Small intestine (tissue), 7 donors: ENCODE results near the gene CCDC150. TPM values are rescaled to one million over a fixed set of nuclear protein-coding genes. Genes with fewer than 3 reads are reported as not detected.
A peak's percentile ranks its signal among the peaks of the same experiment; 100 is the strongest.
"Not testable (repeated sequence)": the region's sequence is repeated elsewhere in the genome, so short reads cannot be mapped to it uniquely, and the experiment has no call there.

Source experiments
- DNase-seq, 2 donors: peaks; one replicate each; pipeline versions ENCODE4 v3.0.0 to v3.0.0-alpha.2; 2013
- FAIRE-seq: peaks from 2 replicates; lab custom pipeline; 2012; peaks lifted over from hg19 to GRCh38; lab: Jason Lieb, UNC
- H3K27ac ChIP-seq, 3 donors: one replicate each; pipeline ENCODE4 v1.5.1; 2013; ENCODE audit warnings: low read length in 2 of 3, mild to moderate bottlenecking in 2 of 3, control low read depth in 1 of 3, inconsistent platforms in 1 of 3, low read depth in 1 of 3, moderate library complexity in 1 of 3
- H3K27me3 ChIP-seq, 3 donors: one replicate each; pipeline ENCODE4 v1.6.1; 2013; ENCODE audit warnings: low read length in 3 of 3, inconsistent platforms in 1 of 3; ENCODE audit not compliant: control insufficient read depth in 3 of 3, insufficient read depth in 3 of 3
- H3K36me3 ChIP-seq, 3 donors: one replicate each; pipeline ENCODE4 v1.6.1; 2013; ENCODE audit warnings: low read length in 3 of 3, inconsistent platforms in 1 of 3, low read depth in 1 of 3, mild to moderate bottlenecking in 1 of 3, moderate library complexity in 1 of 3; ENCODE audit not compliant: control insufficient read depth in 3 of 3, insufficient read depth in 2 of 3
- H3K4me1 ChIP-seq, 3 donors: one replicate each; pipeline ENCODE4 v1.6.1; 2013; ENCODE audit warnings: low read length in 2 of 3, inconsistent platforms in 1 of 3, low read depth in 1 of 3, mild to moderate bottlenecking in 1 of 3, moderate library complexity in 1 of 3; ENCODE audit not compliant: control insufficient read depth in 3 of 3, insufficient read depth in 2 of 3
- H3K4me3 ChIP-seq, 3 donors: one replicate each; pipeline ENCODE4 v1.5.1; 2013; ENCODE audit warnings: low read length in 3 of 3, control low read depth in 1 of 3, inconsistent platforms in 1 of 3, low read depth in 1 of 3, mild to moderate bottlenecking in 1 of 3, moderate library complexity in 1 of 3
- H3K9me3 ChIP-seq, 2 donors: one replicate each; pipeline ENCODE4 v1.6.1; 2013; ENCODE audit warnings: low read depth in 1 of 2, low read length in 1 of 2; ENCODE audit not compliant: control insufficient read depth in 2 of 2, insufficient read depth in 1 of 2
- WGBS, 3 donors: extraction: QIAGEN DNeasy Blood & Tissue Kit; methylation state at CpG; one replicate each; pipeline ENCODE4 v1.1.7; 2013; 5-methylcytosine and 5-hydroxymethylcytosine counted together
- polyA plus RNA-seq, 4 donors: library from polyadenylated mRNA; stranded (reverse) in 3 of 4; unstranded in 1 of 4; fragments of 200-250 nt in 3 of 4; fragments of 120-200 nt in 1 of 4; gene quantifications; one replicate each; pipeline versions ENCODE4 v1.2.1 to v1.2.3, GENCODE V29; 2013
- donor health status: healthy with polysubstance abuse.
- donor health status: control.
- donor health status: control.
- donor health status: Bipolar disorder and iron deficiency.
- donor health status: healthy.

The CCDC150 gene
- polyA plus RNA-seq, 4 donors = 1.9 to 14.5 TPM; not detected in 2

GRCh38 chr2:196725882-196726281 is 86.4 kb downstream of the CCDC150 start:
- Histone ChIP-seq H3K27me3 (no peaks in the 10 kb centered on the region), H3K4me3 (no peak overlapping the region), H3K9me3 (no peaks in the 10 kb centered on the region), H3K27ac (no peak overlapping the region), H3K4me1 (peaks cover 0 to 3% (median 0%) of the 10 kb centered on the region in 3 donors), H3K36me3 (peaks cover 0 to 2% (median 0%) of the 10 kb centered on the region in 3 donors)
- DNase-seq = no peak
- FAIRE-seq = no peak
- WGBS, 3 donors = 79 to 92% (median 86%) methylated on average over 4 of the region's 4 CpGs

GRCh38 chr2:196729418-196729817 is 89.9 kb downstream of the CCDC150 start:
- DNase-seq = peak; percentile 47 to 64
- 8 to 76% (median 50%) methylated on average over 2 of the region's 2 CpGs for WGBS, 3 donors

GRCh38 chr2:196736646-196737045 is 97.1 kb downstream of the CCDC150 start:
- not testable (repeated sequence) for DNase-seq, H3K4me1 ChIP-seq, H3K4me3 ChIP-seq, H3K9me3 ChIP-seq, H3K27ac ChIP-seq, H3K27me3 ChIP-seq, H3K36me3 ChIP-seq, FAIRE-seq

More at GRCh38 chr2:196729418-196729817, 89.9 kb downstream of the CCDC150 start:
- H3K4me3 ChIP-seq = no peak overlapping the region
- peaks cover 0 to 3% (median 0%) of the 10 kb centered on the region in 3 donors for H3K36me3 ChIP-seq
- no peak overlapping the region for H3K27ac ChIP-seq
- no peak for FAIRE-seq
- H3K4me1 ChIP-seq = peaks cover 0 to 3% (median 0%) of the 10 kb centered on the region in 3 donors
- H3K9me3 ChIP-seq = no peaks in the 10 kb centered on the region
- no peaks in the 10 kb centered on the region for H3K27me3 ChIP-seq

GRCh38 chr2:196737046-196737445 is 97.5 kb downstream of the CCDC150 start:
- Histone ChIP-seq H3K27me3 (no peaks in the 10 kb centered on the region), H3K36me3 (no peaks in the 10 kb centered on the region), H3K4me1 (no peaks in the 10 kb centered on the region), H3K9me3 (peaks cover 3 to 7% of the 10 kb centered on the region in 2 donors), H3K27ac (no peak overlapping the region), H3K4me3 (no peak overlapping the region)
- no peak for DNase-seq
- WGBS, 3 donors = 75 to 89% (median 89%) methylated on average over 2 of the region's 2 CpGs
- no peak for FAIRE-seq

GRCh38 chr2:196739031-196739430 is 99.5 kb downstream of the CCDC150 start:
- no peaks in the 10 kb centered on the region for H3K4me1 ChIP-seq
- peaks cover 0 to 9% (median 0%) of the 10 kb centered on the region in 3 donors for H3K36me3 ChIP-seq
- no peak overlapping the region for H3K4me3 ChIP-seq
- H3K27me3 ChIP-seq = no peaks in the 10 kb centered on the region
- peaks cover 3 to 7% of the 10 kb centered on the region in 2 donors for H3K9me3 ChIP-seq
- DNase-seq (no peak), FAIRE-seq (no peak)
- H3K27ac ChIP-seq = no peak overlapping the region
- 92 to 96% (median 93%) methylated on average over 5 of the region's 5 CpGs for WGBS, 3 donors

GRCh38 chr2:196742216-196742615 is 102.7 kb downstream of the CCDC150 start:
- H3K36me3 ChIP-seq = peaks cover 0 to 9% (median 0%) of the 10 kb centered on the region in 3 donors
- H3K4me3 ChIP-seq = no peak overlapping the region
- 75 to 76% (median 76%) methylated on average over 3 of the region's 3 CpGs for WGBS, 3 donors
- H3K4me1 ChIP-seq = no peaks in the 10 kb centered on the region
- DNase-seq = no peak
- H3K9me3 ChIP-seq = no peaks in the 10 kb centered on the region
- no peak for FAIRE-seq
- no peaks in the 10 kb centered on the region for H3K27me3 ChIP-seq
- no peak overlapping the region for H3K27ac ChIP-seq

GRCh38 chr2:196742685-196743084 is 103.2 kb downstream of the CCDC150 start:
- Histone ChIP-seq H3K27me3 (no peaks in the 10 kb centered on the region), H3K4me3 (no peak overlapping the region), H3K4me1 (no peaks in the 10 kb centered on the region), H3K36me3 (peaks cover 0 to 9% (median 0%) of the 10 kb centered on the region in 3 donors), H3K9me3 (no peaks in the 10 kb centered on the region), H3K27ac (no peak overlapping the region)
- no peak for FAIRE-seq
- no peak for DNase-seq
- WGBS, 3 donors = 72 to 75% (median 75%) methylated on average over 3 of the region's 3 CpGs

GRCh38 chr2:196743165-196743564 is 103.7 kb downstream of the CCDC150 start:
- Histone ChIP-seq H3K9me3 (no peaks in the 10 kb centered on the region), H3K36me3 (peaks cover 0 to 9% (median 0%) of the 10 kb centered on the region in 3 donors), H3K27ac (no peak overlapping the region), H3K27me3 (no peaks in the 10 kb centered on the region), H3K4me1 (peaks cover 0 to under 1% (median 0%) of the 10 kb centered on the region in 3 donors), H3K4me3 (no peak overlapping the region)
- FAIRE-seq (no peak), DNase-seq (no peak)
- 85 to 95% (median 89%) methylated on average over 7 of the region's 7 CpGs for WGBS, 3 donors

- H3K4me3 ChIP-seq = no peak overlapping the region
- peaks cover 0 to 6% (median 0%) of the 10 kb centered on the region in 3 donors for H3K4me1 ChIP-seq
- H3K27me3 ChIP-seq = no peaks in the 10 kb centered on the region
- DNase-seq (no peak), FAIRE-seq (no peak)
- no peaks in the 10 kb centered on the region for H3K9me3 ChIP-seq
- H3K36me3 ChIP-seq = peaks cover 0 to 9% (median 0%) of the 10 kb centered on the region in 3 donors
- no peak overlapping the region for H3K27ac ChIP-seq
Observed at GRCh38 chr2:196745711-196746110, 106.2 kb downstream of the CCDC150 start.
